ENCODE measurements around the gene SPCS2. TPM values are rescaled to one million over a fixed set of nuclear protein-coding genes. Genes with fewer than 3 reads are reported as not detected.

SPCS2 gene
- total and polyA plus RNA-seq, 2 donors (not counting 3 experiments of a cell fraction or from before 2014, with no cell fraction given): 88.9 to 140 TPM

DNA sequence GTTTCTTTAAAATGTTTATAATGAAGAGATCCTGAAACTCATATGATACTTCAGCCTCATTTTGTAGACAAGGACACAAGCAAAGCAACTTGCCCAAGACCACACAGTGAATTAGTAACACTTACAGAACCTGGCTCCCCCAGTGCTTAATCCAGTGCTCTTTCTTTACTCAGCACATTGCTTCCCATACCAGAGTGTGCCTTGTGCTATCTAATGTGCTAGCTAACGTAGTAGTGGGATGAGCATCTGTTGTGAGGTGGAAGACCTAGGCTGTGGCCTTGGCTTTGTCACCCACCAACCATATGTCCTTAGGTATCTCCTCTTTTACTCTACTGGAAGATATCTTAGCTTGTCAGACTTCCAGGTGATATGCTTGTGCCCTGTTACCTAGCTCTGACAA lies 5.1 kb downstream of the SPCS2 start:
- intact Hi-C loops (cut with micrococcal nuclease) (no loop called here), dilution Hi-C loops (cut with MboI; ENCODE audit: extremely low pct_ligation_motif_present, low sequenced_read_pairs) (no loop called here)
- Histone ChIP-seq H3K9ac (replicated peaks; ENCODE audit: extremely low read depth, insufficient read depth, low read length) (no peak overlapping the region), H3K27ac (ENCODE audit: insufficient read depth, low read depth, low read length) (no peak overlapping the region), H4K20me1 (replicated peaks; ENCODE audit: control insufficient read depth, extremely low read depth, insufficient read depth, low read length) (peaks cover 11% of the 10 kb centered on the region), H3K4me1 (ENCODE audit: control insufficient read depth, extremely low read depth, insufficient read depth, low read length) (peaks cover 12% of the 10 kb centered on the region), H3K9me3 (replicated peaks; ENCODE audit: control insufficient read depth, insufficient read depth, low read length) (no peaks in the 10 kb centered on the region), H3K36me3 (ENCODE audit: control insufficient read depth in 2 of 2, extremely low read depth in 1 of 2, insufficient read depth in 2 of 2, low read length in 2 of 2) (peaks cover 0 to 9% of the 10 kb centered on the region in 2 experiments), H3K9me1 (replicated peaks; ENCODE audit: control insufficient read depth, extremely low read depth, insufficient read depth, low read length) (no peaks in the 10 kb centered on the region), H2AFZ (ENCODE audit: low read depth, low read length) (no peak overlapping the region), H3K4me3 (replicated peaks in 1 of 3; ENCODE audit: insufficient read depth in 1 of 3, low read depth in 1 of 3, low read length in 3 of 3) (no peak overlapping the region), H3K79me2 (ENCODE audit: control insufficient read depth, insufficient read depth, low read length) (peaks cover 99% of the 10 kb centered on the region), H3K27me3 (ENCODE audit: control insufficient read depth in 2 of 2, insufficient read depth in 2 of 2, low read length in 2 of 2) (no peaks in the 10 kb centered on the region), H3K4me2 (ENCODE audit: insufficient read depth, low read length) (no peak overlapping the region)
- FAIRE-seq (no peak), DNase-seq (ENCODE audit: low read depth, low spot score) (no peak)
- ChIA-PET POLR2A (no interaction called here), CTCF (no interaction called here)
- TF ChIP-seq JUN (IDR thresholded peaks at IDR 0.05; ENCODE audit: borderline replicate concordance, insufficient read depth, insufficient read length, low read depth): no peak
- no peak for TF ChIP-seq MYC (IDR thresholded peaks at IDR 0.05; ENCODE audit: low read depth, low read length)
- no peak for TF ChIP-seq GATA2 (IDR thresholded peaks at IDR 0.05; ENCODE audit: insufficient read depth, insufficient read length, low read depth, low read length)
- TF ChIP-seq FOS (IDR thresholded peaks at IDR 0.05; ENCODE audit: borderline replicate concordance, insufficient read depth, low read length): no peak
- no peak for TF ChIP-seq POLR2AphosphoS5 (IDR thresholded peaks at IDR 0.05; ENCODE audit: insufficient read depth, low read depth, low read length)
- TF ChIP-seq EZH2 (IDR thresholded peaks at IDR 0.05; ENCODE audit: borderline replicate concordance, low read depth, low read length, severe bottlenecking): no peak
- no TSS peak for BruUV-seq (replicated peaks)

DNA sequence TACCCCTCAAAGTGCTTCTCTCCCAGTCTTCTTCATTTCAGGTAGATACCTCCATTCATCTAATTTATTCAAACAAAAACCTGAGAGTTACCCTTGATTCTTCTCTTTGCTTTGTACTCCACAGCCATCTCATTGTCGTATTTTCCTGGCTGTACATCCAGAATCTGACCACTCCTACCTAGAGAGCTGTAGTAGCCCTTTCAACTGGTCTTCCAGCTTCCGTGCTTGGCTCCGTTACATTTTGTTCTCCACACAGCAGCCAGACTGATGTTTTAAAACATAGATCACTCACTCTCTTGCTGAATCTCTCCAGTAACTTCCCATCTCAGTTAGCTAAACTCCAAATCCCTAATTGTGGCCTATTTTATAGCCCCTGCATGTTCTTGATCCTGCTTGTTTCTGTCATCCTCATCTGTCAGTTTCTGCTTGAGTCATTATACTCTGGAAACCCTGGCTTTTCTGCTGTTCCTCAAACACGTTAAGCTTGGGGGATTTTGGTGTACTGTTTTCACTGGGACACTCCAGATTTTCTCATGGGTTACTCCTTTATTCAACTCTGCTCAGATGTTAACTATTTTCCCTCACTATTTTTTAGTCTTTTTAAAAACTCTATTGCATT lies 7.4 kb downstream of the SPCS2 start:
- no TSS peak for BruUV-seq (replicated peaks)
- CTCF ChIA-PET: interaction anchor here (1.1 to 1.5 kb wide), 3 partner anchors 11 to 285 kb away, joined by 3 to 5 read pairs (median 3); no protein-coding TSS in a partner anchor
- FAIRE-seq (no peak), DNase-seq (ENCODE audit: low read depth, low spot score) (no peak)
- Histone ChIP-seq H3K79me2 (ENCODE audit: control insufficient read depth, insufficient read depth, low read length) (peaks cover 99% of the 10 kb centered on the region), H3K9me1 (replicated peaks; ENCODE audit: control insufficient read depth, extremely low read depth, insufficient read depth, low read length) (no peaks in the 10 kb centered on the region), H3K4me1 (ENCODE audit: control insufficient read depth, extremely low read depth, insufficient read depth, low read length) (peaks cover 11% of the 10 kb centered on the region), H3K9me3 (replicated peaks; ENCODE audit: control insufficient read depth, insufficient read depth, low read length) (no peaks in the 10 kb centered on the region), H3K27ac (ENCODE audit: insufficient read depth, low read depth, low read length) (no peak overlapping the region), H3K9ac (replicated peaks; ENCODE audit: extremely low read depth, insufficient read depth, low read length) (no peak overlapping the region), H3K27me3 (ENCODE audit: control insufficient read depth in 2 of 2, insufficient read depth in 2 of 2, low read length in 2 of 2) (no peaks in the 10 kb centered on the region), H3K4me3 (replicated peaks in 1 of 3; ENCODE audit: insufficient read depth in 1 of 3, low read depth in 1 of 3, low read length in 3 of 3) (no peak overlapping the region), H3K4me2 (ENCODE audit: insufficient read depth, low read length) (no peak overlapping the region), H2AFZ (ENCODE audit: low read depth, low read length) (no peak overlapping the region), H3K36me3 (ENCODE audit: control insufficient read depth in 2 of 2, extremely low read depth in 1 of 2, insufficient read depth in 2 of 2, low read length in 2 of 2) (peaks cover 0 to 6% of the 10 kb centered on the region in 2 experiments), H4K20me1 (replicated peaks; ENCODE audit: control insufficient read depth, extremely low read depth, insufficient read depth, low read length) (peaks cover 11% of the 10 kb centered on the region)
- intact Hi-C loops (cut with micrococcal nuclease): no loop called here
- TF ChIP-seq GATA2 (IDR thresholded peaks at IDR 0.05; ENCODE audit: insufficient read depth, insufficient read length, low read depth, low read length) (no peak), JUN (IDR thresholded peaks at IDR 0.05; ENCODE audit: borderline replicate concordance, insufficient read depth, insufficient read length, low read depth) (no peak), CTCF (IDR thresholded peaks at IDR 0.05; ENCODE audit: extremely low read depth in 1 of 2, insufficient read depth in 1 of 2, low read depth in 1 of 2, low read length in 2 of 2) (no peak), POLR2A (IDR thresholded peaks at IDR 0.05; ENCODE audit: low read depth, low read length) (no peak), POLR2AphosphoS5 (IDR thresholded peaks at IDR 0.05; ENCODE audit: insufficient read depth, low read depth, low read length) (no peak), FOS (IDR thresholded peaks at IDR 0.05; ENCODE audit: borderline replicate concordance, insufficient read depth, low read length) (no peak), MYC (IDR thresholded peaks at IDR 0.05; ENCODE audit: low read depth, low read length) (no peak), MAX (IDR thresholded peaks at IDR 0.05; ENCODE audit: insufficient read depth, insufficient read length) (no peak), EZH2 (IDR thresholded peaks at IDR 0.05; ENCODE audit: borderline replicate concordance, low read depth, low read length, severe bottlenecking) (no peak)
- dilution Hi-C loops (cut with MboI; ENCODE audit: extremely low pct_ligation_motif_present, low sequenced_read_pairs): no loop called here
- POLR2A ChIA-PET: no interaction called here
